ENCODE results near the gene ZFYVE28. TPM values are rescaled to one million over a fixed set of nuclear protein-coding genes. Genes with fewer than 3 reads are reported as not detected.

The ZFYVE28 gene
- total and polyA plus RNA-seq, 2 experiments from 2014 or later = 4.6 to 9.6 TPM

DNA sequence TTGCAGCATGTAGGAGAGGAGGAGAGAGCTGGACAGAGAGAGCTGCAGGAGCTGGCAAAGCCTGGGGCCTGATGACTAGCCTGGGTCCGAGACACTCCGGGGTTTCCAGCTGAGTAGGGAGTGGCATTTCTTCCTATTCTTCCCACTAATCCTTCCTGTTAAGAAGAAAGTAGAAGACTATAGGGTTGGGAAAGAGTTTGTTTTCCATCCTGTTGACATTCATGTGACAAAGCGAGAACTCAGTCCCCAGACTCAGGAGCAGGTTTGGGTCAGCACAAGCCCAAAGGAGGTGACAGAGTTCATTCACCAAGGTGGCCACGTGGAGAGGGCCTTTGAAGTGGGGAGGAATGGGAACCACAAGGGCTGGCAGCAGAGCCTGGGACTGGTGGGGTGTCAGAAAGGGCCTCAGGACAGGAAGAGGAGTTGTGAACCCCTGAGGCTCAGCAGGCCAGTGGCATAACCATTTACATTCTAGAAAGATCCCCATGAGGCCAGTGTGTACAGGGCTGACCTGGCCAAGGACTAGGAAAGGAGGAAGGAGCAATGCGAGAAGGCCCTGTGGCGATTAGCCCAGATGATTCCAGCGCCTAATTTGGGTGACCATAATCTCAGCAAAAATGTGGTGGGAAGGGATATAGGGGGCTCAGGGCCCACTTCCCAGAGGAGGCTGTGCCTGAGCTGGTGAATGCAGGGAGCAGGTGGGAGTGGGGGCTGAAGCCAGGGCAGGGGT is 173.2 kb downstream of the ZFYVE28 start:
- WGBS, 2 experiments (ENCODE audit: low coverage in 1 of 2, low lambda C conversion rate in 2 of 2, missing lambda C conversion rate in 2 of 2) = 68 to 69% methylated on average over 7 of the region's 7 CpGs
- H3K4me3 ChIP-seq = no peak overlapping the region
- in situ Hi-C loops (cut with MboI) = no loop called here
- peaks cover 18% of the 10 kb centered on the region for H3F3A ChIP-seq (ENCODE audit: insufficient read depth)
- no peaks in the 10 kb centered on the region for H3K27me3 ChIP-seq (replicated peaks; ENCODE audit: insufficient read depth)
- H3K79me2 ChIP-seq (ENCODE audit: insufficient read depth) = peaks cover 15% of the 10 kb centered on the region
- no peak overlapping the region for H3K27ac ChIP-seq
- H2AFZ ChIP-seq = no peak overlapping the region
- H4K20me1 ChIP-seq (ENCODE audit: insufficient read depth) = no peaks in the 10 kb centered on the region
- no peaks in the 10 kb centered on the region for H3K36me3 ChIP-seq (ENCODE audit: low read depth)
- TF ChIP-seq EZH2phosphoT487 (IDR thresholded peaks at IDR 0.05; ENCODE audit: insufficient read depth, low read depth) (no peak), EZH2 (IDR thresholded peaks at IDR 0.05; ENCODE audit: insufficient read depth, poor library complexity, severe bottlenecking) (no peak)
- no peak overlapping the region for H3K9ac ChIP-seq
- DNase-seq = no peak
- no peaks in the 10 kb centered on the region for H3K9me3 ChIP-seq (ENCODE audit: low read depth)
- no peak overlapping the region for H3K4me2 ChIP-seq (ENCODE audit: unreplicated experiment)
- H3K4me1 ChIP-seq (ENCODE audit: insufficient read depth) = peaks cover 6% of the 10 kb centered on the region
- no peaks in the 10 kb centered on the region for H3K9me2 ChIP-seq (ENCODE audit: insufficient read depth)

DNA sequence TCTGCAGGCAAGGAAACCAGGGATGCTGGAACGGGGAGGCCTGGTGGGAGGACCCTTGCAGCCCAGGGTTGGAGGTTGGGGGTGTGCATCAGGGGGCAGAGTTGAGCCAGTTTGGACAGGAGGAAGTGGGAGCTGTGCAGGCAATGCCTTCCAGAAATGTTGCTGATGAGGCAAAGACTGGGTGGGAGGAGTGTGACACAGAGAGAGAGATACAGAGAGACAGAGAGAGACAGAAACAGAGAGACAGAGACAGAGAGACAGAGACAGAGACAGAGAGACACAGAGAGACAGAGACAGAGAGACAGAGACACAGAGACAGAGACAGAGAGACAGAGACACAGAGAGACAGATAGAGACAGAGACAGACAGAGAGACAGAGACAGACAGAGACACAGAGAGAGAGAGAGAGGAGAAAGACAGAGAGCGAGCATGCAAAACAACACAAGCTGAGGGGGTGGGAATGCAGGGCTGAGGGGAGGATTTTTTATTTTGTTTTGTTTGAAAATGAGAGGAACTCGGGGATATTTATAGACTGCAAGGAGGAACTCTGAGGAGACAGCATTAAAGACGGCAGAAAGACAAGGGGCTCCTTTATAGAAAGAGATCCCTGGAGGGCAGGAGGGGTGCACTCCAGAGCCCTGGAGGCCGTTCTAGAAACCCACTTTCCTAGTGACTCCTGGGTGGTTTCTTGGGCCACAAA is 174.6 kb downstream of the ZFYVE28 start:
- H2AFZ ChIP-seq = peak overlapping the region; percentile 59
- no peaks in the 10 kb centered on the region for H4K20me1 ChIP-seq (ENCODE audit: insufficient read depth)
- H3K9me3 ChIP-seq (ENCODE audit: low read depth) = no peaks in the 10 kb centered on the region
- peaks cover 29% of the 10 kb centered on the region for H3K79me2 ChIP-seq (ENCODE audit: insufficient read depth)
- H3K4me3 ChIP-seq = no peak overlapping the region
- H3F3A ChIP-seq (ENCODE audit: insufficient read depth) = peaks cover 18% of the 10 kb centered on the region
- TF ChIP-seq EZH2phosphoT487 (IDR thresholded peaks at IDR 0.05; ENCODE audit: insufficient read depth, low read depth) = no peak
- TF ChIP-seq EZH2 (IDR thresholded peaks at IDR 0.05; ENCODE audit: insufficient read depth, poor library complexity, severe bottlenecking) = no peak
- H3K36me3 ChIP-seq (ENCODE audit: low read depth) = no peaks in the 10 kb centered on the region; the same call in 1 of the 2 replicates
- DNase-seq = peak; percentile 59
- in situ Hi-C loops (cut with MboI) = no loop called here
- H3K4me2 ChIP-seq (ENCODE audit: unreplicated experiment) = no peak overlapping the region
- H3K27ac ChIP-seq = no peak overlapping the region
- 25 to 28% methylated on average over 5 of the region's 5 CpGs for WGBS, 2 experiments (ENCODE audit: low coverage in 1 of 2, low lambda C conversion rate in 2 of 2, missing lambda C conversion rate in 2 of 2)
- H3K27me3 ChIP-seq (replicated peaks; ENCODE audit: insufficient read depth) = no peaks in the 10 kb centered on the region
- peaks cover 20% of the 10 kb centered on the region for H3K4me1 ChIP-seq (ENCODE audit: insufficient read depth)
- 0 out of 2 replicates have a peak overlapping the region, but pooled peaks have one; percentile 14 for H3K9ac ChIP-seq
- H3K9me2 ChIP-seq (ENCODE audit: insufficient read depth) = no peaks in the 10 kb centered on the region

GRCh38 chr4:2241410-2242353 is 176.8 kb downstream of the ZFYVE28 start, which contains the start of the genes HAUS3 and POLN:
TSS of gene HAUS3 (minus strand) at chr4:2242121. CDS start at chr4:2240946, 1,175 bp downstream.
TSS of gene POLN (minus strand) at chr4:2242121. CDS start at chr4:2229231, 12,890 bp downstream.
- Histone ChIP-seq H4K20me1 (ENCODE audit: insufficient read depth) (0 out of 2 replicates have a peak, but pooled peaks cover 3% of the 10 kb centered on the region), H3K9ac (peak within 1 kb of the TSS; percentile 87), H3F3A (ENCODE audit: insufficient read depth) (peaks cover 18% of the 10 kb centered on the region), H3K9me2 (ENCODE audit: insufficient read depth) (no peaks in the 10 kb centered on the region), H3K4me1 (ENCODE audit: insufficient read depth) (peaks cover 29% of the 10 kb centered on the region), H3K9me3 (ENCODE audit: low read depth) (no peaks in the 10 kb centered on the region), H3K79me2 (ENCODE audit: insufficient read depth) (peaks cover 49% of the 10 kb centered on the region), H3K36me3 (ENCODE audit: low read depth) (no peaks in the 10 kb centered on the region; the same call in 1 of the 2 replicates), H3K4me2 (ENCODE audit: unreplicated experiment) (peak within 1 kb of the TSS; percentile 77), H2AFZ (peak within 1 kb of the TSS; percentile 86), H3K27ac (peak within 1 kb of the TSS; percentile 22), H3K4me3 (peak within 1 kb of the TSS; percentile 83), H3K27me3 (replicated peaks; ENCODE audit: insufficient read depth) (no peaks in the 10 kb centered on the region)
- in situ Hi-C loops (cut with MboI) = no loop called here
- TF ChIP-seq EZH2phosphoT487 (IDR thresholded peaks at IDR 0.05; ENCODE audit: insufficient read depth, low read depth) (no peak), EZH2 (IDR thresholded peaks at IDR 0.05; ENCODE audit: insufficient read depth, poor library complexity, severe bottlenecking) (no peak)
- 1% methylated on average over 63 to 83 of the region's 88 CpGs for WGBS, 2 experiments (ENCODE audit: low coverage in 1 of 2, low lambda C conversion rate in 2 of 2, missing lambda C conversion rate in 2 of 2)
- DNase-seq = peak; percentile 99

DNA sequence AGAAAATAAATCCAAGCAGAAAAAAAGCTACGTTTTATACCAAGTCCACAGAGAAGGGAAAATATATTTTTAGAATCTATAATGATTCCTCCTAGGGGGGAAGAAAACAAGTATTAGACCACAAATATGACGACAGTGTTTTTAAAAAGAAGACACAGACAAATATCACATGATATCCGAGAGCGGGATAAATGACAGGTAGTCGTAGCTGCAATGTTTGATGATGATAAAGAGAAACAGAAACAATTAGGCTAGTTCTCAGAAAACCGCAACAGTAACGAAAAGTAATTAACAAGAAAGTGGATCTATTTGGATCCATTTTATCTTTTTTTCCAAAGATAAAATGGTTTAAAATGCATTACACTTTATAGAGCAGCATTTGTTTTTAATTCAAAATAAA is 177.4 kb downstream of the ZFYVE28 start:
- Histone ChIP-seq H3K4me1 (ENCODE audit: insufficient read depth) (peaks cover 29% of the 10 kb centered on the region), H2AFZ (peak overlapping the region; percentile 86), H3K27me3 (replicated peaks; ENCODE audit: insufficient read depth) (no peaks in the 10 kb centered on the region), H3F3A (ENCODE audit: insufficient read depth) (peaks cover 18% of the 10 kb centered on the region), H3K36me3 (ENCODE audit: low read depth) (peaks cover 2% of the 10 kb centered on the region), H3K4me3 (peak overlapping the region; percentile 83), H3K79me2 (ENCODE audit: insufficient read depth) (peaks cover 54% of the 10 kb centered on the region), H3K27ac (peak overlapping the region; percentile 22), H3K9ac (peak overlapping the region; percentile 87), H4K20me1 (ENCODE audit: insufficient read depth) (0 out of 2 replicates have a peak, but pooled peaks cover 3% of the 10 kb centered on the region), H3K4me2 (ENCODE audit: unreplicated experiment) (peak overlapping the region; percentile 77), H3K9me2 (ENCODE audit: insufficient read depth) (no peaks in the 10 kb centered on the region), H3K9me3 (ENCODE audit: low read depth) (no peaks in the 10 kb centered on the region)
- no peak for DNase-seq
- WGBS, 2 experiments (ENCODE audit: low coverage in 1 of 2, low lambda C conversion rate in 2 of 2, missing lambda C conversion rate in 2 of 2) = 7 to 12% methylated on average over 7 of the region's 7 CpGs
- TF ChIP-seq EZH2 (IDR thresholded peaks at IDR 0.05; ENCODE audit: insufficient read depth, poor library complexity, severe bottlenecking) = no peak
- TF ChIP-seq EZH2phosphoT487 (IDR thresholded peaks at IDR 0.05; ENCODE audit: insufficient read depth, low read depth) = no peak
- in situ Hi-C loops (cut with MboI) = no loop called here
